ENCODE data around the gene CD200R1. TPM values are rescaled to one million over a fixed set of nuclear protein-coding genes. Genes with fewer than 3 reads are reported as not detected.

The CD200R1 gene
- total and polyA plus RNA-seq, 8 donors, result 0.25 to 19.3 (median 2.2) TPM; not detected in 2

- intact Hi-C loops (cut with DNase I; ENCODE audit: low total_unique reads), result no loop called here
- no peak overlapping the region for H3K4me3 ChIP-seq
- peaks cover 0 to 3% (median 0%) of the 10 kb centered on the region in 4 donors for H3K9me3 ChIP-seq
- H3K27me3 ChIP-seq, result no peaks in the 10 kb centered on the region
- no peak overlapping the region for H3K27ac ChIP-seq
- no peak for TF ChIP-seq POLR2AphosphoS5 (IDR thresholded peaks at IDR 0.05)
- TF ChIP-seq CTCF (IDR thresholded peaks at IDR 0.05), result no peak
- no peak for TF ChIP-seq EP300 (IDR thresholded peaks at IDR 0.05)
- no peak for TF ChIP-seq POLR2A (IDR thresholded peaks at IDR 0.05)
- no peak for DNase-seq
- H3K4me1 ChIP-seq, result no peaks in the 10 kb centered on the region
- H3K36me3 ChIP-seq, result no peaks in the 10 kb centered on the region
- 79 to 84% (median 81%) methylated on average over 4 of the region's 4 CpGs for WGBS, 5 donors
These were observed 93.0 kb downstream of the CD200R1 start for GRCh38 chr3:112881891-112882290.

GRCh38 chr3:112875561-112875960 lies 99.3 kb downstream of the CD200R1 start:
- Histone ChIP-seq H3K4me3 (no peak overlapping the region), H3K27ac (no peak overlapping the region), H3K27me3 (no peaks in the 10 kb centered on the region), H3K4me1 (no peaks in the 10 kb centered on the region), H3K36me3 (no peaks in the 10 kb centered on the region), H3K9me3 (peaks cover 0 to 18% (median 5%) of the 10 kb centered on the region in 4 donors)
- no peak for TF ChIP-seq EP300 (IDR thresholded peaks at IDR 0.05)
- no peak for TF ChIP-seq POLR2AphosphoS5 (IDR thresholded peaks at IDR 0.05)
- no peak for TF ChIP-seq POLR2A (IDR thresholded peaks at IDR 0.05)
- no peak for TF ChIP-seq CTCF (IDR thresholded peaks at IDR 0.05)
- DNase-seq, result no peak
- 77 to 87% (median 86%) methylated on average over 2 of the region's 2 CpGs for WGBS, 5 donors
- intact Hi-C loops (cut with DNase I; ENCODE audit: low total_unique reads), result no loop called here

GRCh38 chr3:112874725-112875124 lies 100.2 kb downstream of the CD200R1 start:
- Histone ChIP-seq H3K27ac (no peak overlapping the region), H3K36me3 (no peaks in the 10 kb centered on the region), H3K27me3 (no peaks in the 10 kb centered on the region), H3K4me3 (no peak overlapping the region), H3K4me1 (no peaks in the 10 kb centered on the region), H3K9me3 (peaks cover 0 to 26% (median 10%) of the 10 kb centered on the region in 4 donors)
- intact Hi-C loops (cut with DNase I; ENCODE audit: low total_unique reads), result no loop called here
- DNase-seq, result no peak
- TF ChIP-seq CTCF (IDR thresholded peaks at IDR 0.05) (no peak), POLR2A (IDR thresholded peaks at IDR 0.05) (no peak), POLR2AphosphoS5 (IDR thresholded peaks at IDR 0.05) (no peak), EP300 (IDR thresholded peaks at IDR 0.05) (no peak)

GRCh38 chr3:112873632-112874031 lies 101.3 kb downstream of the CD200R1 start:
- no peaks in the 10 kb centered on the region for H3K27me3 ChIP-seq
- intact Hi-C loops (cut with DNase I; ENCODE audit: low total_unique reads), result no loop called here
- H3K36me3 ChIP-seq, result no peaks in the 10 kb centered on the region
- peaks cover 0 to 30% (median 13%) of the 10 kb centered on the region in 4 donors for H3K9me3 ChIP-seq
- no peak overlapping the region for H3K4me3 ChIP-seq
- TF ChIP-seq EP300 (IDR thresholded peaks at IDR 0.05) (no peak), POLR2A (IDR thresholded peaks at IDR 0.05) (no peak), POLR2AphosphoS5 (IDR thresholded peaks at IDR 0.05) (no peak), CTCF (IDR thresholded peaks at IDR 0.05) (no peak)
- H3K4me1 ChIP-seq, result no peaks in the 10 kb centered on the region
- WGBS, 5 donors, result 63 to 83% (median 75%) methylated on average over 2 of the region's 2 CpGs
- no peak for DNase-seq
- H3K27ac ChIP-seq, result no peak overlapping the region
